GM12872 (cell line): ENCODE results near the gene ZSWIM1.

Experiments
- TF ChIP-seq, protein P1 (sequence below): IDR thresholded peaks from 3 replicates; pipeline ENCODE4 v1.5.1; 2011; ENCODE audit warnings: low read depth, mild to moderate bottlenecking, low read length, moderate library complexity; ENCODE audit not compliant: insufficient read depth

Gene ZSWIM1

GRCh38 chr20:45933266-45934045 lies 52.4 kb downstream of the ZSWIM1 start:
- TF ChIP-seq, protein P1, sequence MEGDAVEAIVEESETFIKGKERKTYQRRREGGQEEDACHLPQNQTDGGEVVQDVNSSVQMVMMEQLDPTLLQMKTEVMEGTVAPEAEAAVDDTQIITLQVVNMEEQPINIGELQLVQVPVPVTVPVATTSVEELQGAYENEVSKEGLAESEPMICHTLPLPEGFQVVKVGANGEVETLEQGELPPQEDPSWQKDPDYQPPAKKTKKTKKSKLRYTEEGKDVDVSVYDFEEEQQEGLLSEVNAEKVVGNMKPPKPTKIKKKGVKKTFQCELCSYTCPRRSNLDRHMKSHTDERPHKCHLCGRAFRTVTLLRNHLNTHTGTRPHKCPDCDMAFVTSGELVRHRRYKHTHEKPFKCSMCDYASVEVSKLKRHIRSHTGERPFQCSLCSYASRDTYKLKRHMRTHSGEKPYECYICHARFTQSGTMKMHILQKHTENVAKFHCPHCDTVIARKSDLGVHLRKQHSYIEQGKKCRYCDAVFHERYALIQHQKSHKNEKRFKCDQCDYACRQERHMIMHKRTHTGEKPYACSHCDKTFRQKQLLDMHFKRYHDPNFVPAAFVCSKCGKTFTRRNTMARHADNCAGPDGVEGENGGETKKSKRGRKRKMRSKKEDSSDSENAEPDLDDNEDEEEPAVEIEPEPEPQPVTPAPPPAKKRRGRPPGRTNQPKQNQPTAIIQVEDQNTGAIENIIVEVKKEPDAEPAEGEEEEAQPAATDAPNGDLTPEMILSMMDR = peak; percentile 36; the same call in 2 of the 3 replicates

DNA sequence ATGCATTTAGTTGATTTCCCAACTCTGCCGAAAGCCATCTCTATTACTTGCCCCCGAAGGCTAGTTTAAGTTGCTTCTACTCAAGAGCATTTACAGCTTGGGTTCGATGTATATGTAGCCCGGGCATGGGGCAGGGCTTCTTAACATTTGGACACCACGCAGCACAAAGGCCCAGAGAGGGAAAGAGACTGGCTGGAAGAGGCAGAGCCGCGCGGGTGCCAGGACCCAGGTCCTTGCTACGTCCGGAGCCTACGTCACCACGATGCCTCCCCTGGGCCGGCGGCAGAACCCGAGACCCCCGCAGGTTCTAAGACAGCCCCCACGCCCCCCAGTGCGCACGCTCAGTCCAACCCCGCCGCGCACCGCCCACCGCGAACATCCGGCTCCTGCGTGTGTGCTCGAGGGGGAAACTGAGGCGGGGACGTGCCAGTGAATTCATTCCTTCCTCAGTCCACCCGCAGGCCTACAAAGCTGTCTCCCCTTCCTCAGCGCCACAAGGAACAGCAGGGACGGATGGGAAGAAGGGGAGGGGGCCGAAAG lies 53.1 kb downstream of the ZSWIM1 start:
- TF ChIP-seq, protein P1 = no peak
